Measurements from ENCODE around the gene MYO18A. TPM values are rescaled to one million over a fixed set of nuclear protein-coding genes. Genes with fewer than 3 reads are reported as not detected.
"Not testable (repeated sequence)": the region's sequence is repeated elsewhere in the genome, so short reads cannot be mapped to it uniquely, and the experiment has no call there.

MYO18A gene
- total RNA-seq, 2 donors from 2014 or later: 43.8 to 56.7 TPM

DNA sequence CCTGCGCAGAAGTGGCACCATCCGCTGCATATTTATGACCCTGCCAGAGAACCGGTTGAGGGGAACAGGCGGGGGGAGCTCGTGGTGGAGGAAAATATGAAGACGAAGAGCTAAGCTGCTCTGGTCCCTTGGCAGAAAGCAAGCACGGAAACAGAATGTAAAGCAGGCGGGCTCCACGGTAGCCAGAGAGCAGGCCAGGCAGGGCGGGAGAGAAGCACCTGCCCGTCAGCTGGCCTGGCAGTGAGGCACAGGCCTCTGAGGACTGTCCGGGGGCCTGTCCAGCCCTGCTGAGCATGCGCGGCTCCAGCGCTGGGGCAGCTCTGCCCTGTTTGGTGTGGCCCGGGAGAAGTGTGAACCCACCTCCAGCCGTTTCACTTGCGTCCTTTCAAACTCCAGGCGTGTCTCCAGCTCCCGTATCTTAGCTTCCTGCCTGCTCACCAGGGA is 90.6 kb downstream of the MYO18A start:
- peak overlapping the region; percentile 90 for H3K27ac ChIP-seq (ENCODE audit: low read depth, low read length)
- Mint-ChIP-seq H3K27ac (no peak overlapping the region), H3K4me3 (no peak overlapping the region), H3K27me3 (ENCODE audit: insufficient read depth) (no peaks in the 10 kb centered on the region), H3K4me1 (peaks cover 27% of the 10 kb centered on the region), H3K9me3 (no peaks in the 10 kb centered on the region), H3K36me3 (ENCODE audit: low read depth) (peaks cover 40% of the 10 kb centered on the region)
- WGBS, 2 experiments (ENCODE audit: insufficient coverage in 1 of 2, insufficient read length in 1 of 2): 83 to 89% methylated on average over 7 to 20 of the region's 20 CpGs
- H3K4me3 ChIP-seq (ENCODE audit: low read length): no peak overlapping the region
- no peaks in the 10 kb centered on the region for H3K9me3 ChIP-seq (ENCODE audit: control insufficient read depth, low read length)
- H3K4me1 ChIP-seq (ENCODE audit: control insufficient read depth, insufficient read depth, low read length): peaks cover 21% of the 10 kb centered on the region
- TF ChIP-seq, protein P1, sequence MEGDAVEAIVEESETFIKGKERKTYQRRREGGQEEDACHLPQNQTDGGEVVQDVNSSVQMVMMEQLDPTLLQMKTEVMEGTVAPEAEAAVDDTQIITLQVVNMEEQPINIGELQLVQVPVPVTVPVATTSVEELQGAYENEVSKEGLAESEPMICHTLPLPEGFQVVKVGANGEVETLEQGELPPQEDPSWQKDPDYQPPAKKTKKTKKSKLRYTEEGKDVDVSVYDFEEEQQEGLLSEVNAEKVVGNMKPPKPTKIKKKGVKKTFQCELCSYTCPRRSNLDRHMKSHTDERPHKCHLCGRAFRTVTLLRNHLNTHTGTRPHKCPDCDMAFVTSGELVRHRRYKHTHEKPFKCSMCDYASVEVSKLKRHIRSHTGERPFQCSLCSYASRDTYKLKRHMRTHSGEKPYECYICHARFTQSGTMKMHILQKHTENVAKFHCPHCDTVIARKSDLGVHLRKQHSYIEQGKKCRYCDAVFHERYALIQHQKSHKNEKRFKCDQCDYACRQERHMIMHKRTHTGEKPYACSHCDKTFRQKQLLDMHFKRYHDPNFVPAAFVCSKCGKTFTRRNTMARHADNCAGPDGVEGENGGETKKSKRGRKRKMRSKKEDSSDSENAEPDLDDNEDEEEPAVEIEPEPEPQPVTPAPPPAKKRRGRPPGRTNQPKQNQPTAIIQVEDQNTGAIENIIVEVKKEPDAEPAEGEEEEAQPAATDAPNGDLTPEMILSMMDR (conservative IDR thresholded peaks at IDR 0.05): no peak
- no peak overlapping the region for H3K9ac ChIP-seq (ENCODE audit: extremely low read depth, low read length, poor library complexity, severe bottlenecking)
- no peaks in the 10 kb centered on the region for H3K27me3 ChIP-seq (ENCODE audit: control insufficient read depth, insufficient read depth, low read length, poor library complexity, severe bottlenecking)
- DNase-seq: no peak
- H3K36me3 ChIP-seq (ENCODE audit: control insufficient read depth, insufficient read depth, low read length): peaks cover 21% of the 10 kb centered on the region

DNA sequence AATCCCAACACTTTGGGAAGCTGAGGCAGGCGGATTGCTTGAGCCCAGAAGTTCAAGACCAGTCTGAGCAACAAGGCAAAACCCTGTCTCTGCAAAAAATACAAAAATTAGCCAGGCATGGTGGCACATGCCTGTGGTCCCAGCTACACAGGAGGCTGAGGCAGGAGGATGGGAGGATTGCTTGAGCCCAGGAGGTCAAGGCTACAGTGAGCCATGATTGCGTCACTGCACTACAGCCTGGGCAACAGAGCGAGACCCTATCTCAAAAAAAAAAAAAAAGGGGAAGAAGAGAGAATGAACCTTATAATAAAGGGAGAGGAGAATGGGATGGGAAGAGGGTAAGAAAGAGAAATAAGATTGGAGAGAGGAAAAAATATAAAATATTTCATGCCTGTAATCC is 91.4 kb downstream of the MYO18A start:
- not testable (repeated sequence) for H3K27ac ChIP-seq (ENCODE audit: low read depth, low read length); H3K4me3 ChIP-seq (ENCODE audit: low read length); H3K27me3 Mint-ChIP-seq (ENCODE audit: insufficient read depth); DNase-seq; H3K9me3 Mint-ChIP-seq; H3K27ac Mint-ChIP-seq; H3K27me3 ChIP-seq (ENCODE audit: control insufficient read depth, insufficient read depth, low read length, poor library complexity, severe bottlenecking); H3K4me3 Mint-ChIP-seq; H3K9ac ChIP-seq (ENCODE audit: extremely low read depth, low read length, poor library complexity, severe bottlenecking); H3K9me3 ChIP-seq (ENCODE audit: control insufficient read depth, low read length)
- Histone ChIP-seq H3K4me1 (ENCODE audit: control insufficient read depth, insufficient read depth, low read length) (peaks cover 23% of the 10 kb centered on the region), H3K36me3 (ENCODE audit: control insufficient read depth, insufficient read depth, low read length) (peaks cover 17% of the 10 kb centered on the region)
- peaks cover 38% of the 10 kb centered on the region for H3K36me3 Mint-ChIP-seq (ENCODE audit: low read depth)
- WGBS, 2 experiments (ENCODE audit: insufficient coverage in 1 of 2, insufficient read length in 1 of 2): 93 to 100% methylated on average over 3 of the region's 3 CpGs
- peaks cover 33% of the 10 kb centered on the region for H3K4me1 Mint-ChIP-seq

DNA sequence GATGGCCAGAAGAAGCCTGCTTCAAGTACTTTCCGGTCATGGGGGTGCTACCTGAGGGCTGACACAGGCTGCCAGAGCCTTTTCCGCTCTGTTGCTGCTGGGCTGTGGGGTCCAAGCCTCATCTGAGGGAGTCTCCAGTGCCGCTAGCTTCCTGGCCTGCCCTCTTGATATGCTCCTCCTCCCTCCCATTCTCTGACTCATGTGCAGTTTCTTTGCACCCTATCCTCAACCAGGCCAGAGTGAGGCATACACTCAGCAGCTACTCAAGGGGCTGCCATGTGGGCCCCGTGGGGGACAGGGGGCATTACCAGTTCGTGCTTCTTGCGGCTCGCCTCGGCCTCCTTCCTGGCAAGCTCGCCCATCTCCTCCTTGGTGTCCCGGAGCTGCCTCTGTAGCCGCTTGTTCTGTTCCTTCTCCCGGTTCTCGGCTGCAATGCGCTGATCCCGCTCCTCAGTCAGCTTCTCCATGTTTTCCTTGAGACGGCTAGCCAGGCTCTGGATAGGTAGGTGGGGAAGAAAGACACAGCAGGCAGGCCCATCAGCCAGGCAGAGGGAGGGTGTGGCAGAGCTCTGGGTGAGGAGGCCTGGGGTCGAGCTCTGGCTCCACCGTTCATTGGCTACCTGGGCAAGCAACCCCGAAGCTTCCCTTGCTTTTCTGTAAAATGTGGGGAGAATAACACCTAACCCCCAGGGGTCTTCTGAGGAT is 93.4 kb downstream of the MYO18A start:
- no peak overlapping the region for H3K4me3 ChIP-seq (ENCODE audit: low read length)
- peak; percentile 91 for DNase-seq
- Mint-ChIP-seq H3K4me3 (no peak overlapping the region), H3K27me3 (ENCODE audit: insufficient read depth) (no peaks in the 10 kb centered on the region), H3K4me1 (peaks cover 26% of the 10 kb centered on the region), H3K36me3 (ENCODE audit: low read depth) (peaks cover 31% of the 10 kb centered on the region), H3K9me3 (no peaks in the 10 kb centered on the region), H3K27ac (no peak overlapping the region)
- no peak overlapping the region for H3K27ac ChIP-seq (ENCODE audit: low read depth, low read length)
- H3K9ac ChIP-seq (ENCODE audit: extremely low read depth, low read length, poor library complexity, severe bottlenecking): no peak overlapping the region
- H3K27me3 ChIP-seq (ENCODE audit: control insufficient read depth, insufficient read depth, low read length, poor library complexity, severe bottlenecking): no peaks in the 10 kb centered on the region
- TF ChIP-seq, protein P1 (conservative IDR thresholded peaks at IDR 0.05): no peak
- peaks cover 13% of the 10 kb centered on the region for H3K36me3 ChIP-seq (ENCODE audit: control insufficient read depth, insufficient read depth, low read length)
- H3K9me3 ChIP-seq (ENCODE audit: control insufficient read depth, low read length): no peaks in the 10 kb centered on the region
- WGBS, 2 experiments (ENCODE audit: insufficient coverage in 1 of 2, insufficient read length in 1 of 2): 83 to 86% methylated on average over 9 to 19 of the region's 19 CpGs
- H3K4me1 ChIP-seq (ENCODE audit: control insufficient read depth, insufficient read depth, low read length): peaks cover 16% of the 10 kb centered on the region

Data from endodermal cell (in vitro differentiated cells).